ENCODE measurements around the gene TRIM66. TPM values are rescaled to one million over a fixed set of nuclear protein-coding genes. Genes with fewer than 3 reads are reported as not detected.
A peak's percentile ranks its signal among the peaks of the same experiment; 100 is the strongest.

The TRIM66 gene
- total and polyA plus RNA-seq, 3 donors from 2014 or later: 37.4 to 49.6 (median 49.2) TPM

GRCh38 chr11:8719721-8720120, 37.3 kb upstream of the TRIM66 start:
- intact Hi-C loops (cut with DNase I; ENCODE audit: low total_unique reads): loop anchor here (10.0 kb wide), 1 partner anchor 85 kb away; no protein-coding TSS in a partner anchor
- H3K36me3 ChIP-seq (ENCODE audit: low read depth, missing control alignments): no peaks in the 10 kb centered on the region
- TF ChIP-seq CTCF (IDR thresholded peaks at IDR 0.05): no peak
- TF ChIP-seq POLR2A (IDR thresholded peaks at IDR 0.05): no peak
- H3K4me1 ChIP-seq: peaks cover 89% of the 10 kb centered on the region
- H3K4me3 ChIP-seq: no peak overlapping the region
- DNase-seq: no peak
- WGBS, 2 donors: 49 to 52% methylated on average over 2 to 3 of the region's 3 CpGs
- H3K27ac ChIP-seq: peak overlapping the region; percentile 67 to 85
- H3K9me3 ChIP-seq: no peaks in the 10 kb centered on the region
- H3K27me3 ChIP-seq: no peaks in the 10 kb centered on the region

GRCh38 chr11:8719211-8719649, 36.8 kb upstream of the TRIM66 start:
- 39 to 50% methylated on average over 3 to 4 of the region's 4 CpGs for WGBS, 2 donors
- Histone ChIP-seq H3K36me3 (ENCODE audit: low read depth, missing control alignments) (no peaks in the 10 kb centered on the region), H3K27ac (peak overlapping the region; percentile 72 to 85), H3K4me3 (no peak overlapping the region), H3K9me3 (no peaks in the 10 kb centered on the region), H3K27me3 (no peaks in the 10 kb centered on the region), H3K4me1 (peaks cover 84% of the 10 kb centered on the region)
- DNase-seq: no peak
- intact Hi-C loops (cut with DNase I; ENCODE audit: low total_unique reads): no loop called here
- no peak for TF ChIP-seq POLR2A (IDR thresholded peaks at IDR 0.05)
- no peak for TF ChIP-seq CTCF (IDR thresholded peaks at IDR 0.05)

- no peak for TF ChIP-seq CTCF (IDR thresholded peaks at IDR 0.05)
- no peak for TF ChIP-seq POLR2A (IDR thresholded peaks at IDR 0.05)
- intact Hi-C loops (cut with DNase I; ENCODE audit: low total_unique reads): no loop called here
- WGBS, 2 donors: 31 to 48% methylated on average over 7 to 11 of the region's 11 CpGs
- H3K27ac ChIP-seq: peak overlapping the region; percentile 72 to 85
- no peak overlapping the region for H3K4me3 ChIP-seq
- no peaks in the 10 kb centered on the region for H3K27me3 ChIP-seq
- H3K9me3 ChIP-seq: no peaks in the 10 kb centered on the region
- peaks cover 77% of the 10 kb centered on the region for H3K4me1 ChIP-seq
- H3K36me3 ChIP-seq (ENCODE audit: low read depth, missing control alignments): no peaks in the 10 kb centered on the region
- DNase-seq: peak; percentile 65
Measured at GRCh38 chr11:8717876-8718753, 35.6 kb upstream of the TRIM66 start.

- WGBS, 2 donors: 62 to 66% methylated on average over 6 to 9 of the region's 9 CpGs
- H3K4me1 ChIP-seq: peaks cover 71% of the 10 kb centered on the region
- no peaks in the 10 kb centered on the region for H3K9me3 ChIP-seq
- peak overlapping the region; percentile 10 to 85 for H3K27ac ChIP-seq
- no peaks in the 10 kb centered on the region for H3K36me3 ChIP-seq (ENCODE audit: low read depth, missing control alignments)
- H3K4me3 ChIP-seq: no peak overlapping the region
- no peaks in the 10 kb centered on the region for H3K27me3 ChIP-seq
- no peak for DNase-seq
- intact Hi-C loops (cut with DNase I; ENCODE audit: low total_unique reads): no loop called here
- TF ChIP-seq POLR2A (IDR thresholded peaks at IDR 0.05) (no peak), CTCF (IDR thresholded peaks at IDR 0.05) (no peak)
Measured at GRCh38 chr11:8717544-8717875, 35.0 kb upstream of the TRIM66 start.
